NT2/D1 (cell line): ENCODE measurements around the gene LCMT1.

Source experiments
- YY1 ChIP-seq: IDR thresholded peaks from 2 replicates; pipeline ENCODE4 v1.6.1; 2011; ENCODE audit not compliant: insufficient read length, insufficient read depth
- ZNF274 ChIP-seq: IDR thresholded peaks from 2 replicates; pipeline ENCODE4 v1.6.1; 2011; ENCODE audit warnings: mild to moderate bottlenecking, low read depth, low read length

DNA sequence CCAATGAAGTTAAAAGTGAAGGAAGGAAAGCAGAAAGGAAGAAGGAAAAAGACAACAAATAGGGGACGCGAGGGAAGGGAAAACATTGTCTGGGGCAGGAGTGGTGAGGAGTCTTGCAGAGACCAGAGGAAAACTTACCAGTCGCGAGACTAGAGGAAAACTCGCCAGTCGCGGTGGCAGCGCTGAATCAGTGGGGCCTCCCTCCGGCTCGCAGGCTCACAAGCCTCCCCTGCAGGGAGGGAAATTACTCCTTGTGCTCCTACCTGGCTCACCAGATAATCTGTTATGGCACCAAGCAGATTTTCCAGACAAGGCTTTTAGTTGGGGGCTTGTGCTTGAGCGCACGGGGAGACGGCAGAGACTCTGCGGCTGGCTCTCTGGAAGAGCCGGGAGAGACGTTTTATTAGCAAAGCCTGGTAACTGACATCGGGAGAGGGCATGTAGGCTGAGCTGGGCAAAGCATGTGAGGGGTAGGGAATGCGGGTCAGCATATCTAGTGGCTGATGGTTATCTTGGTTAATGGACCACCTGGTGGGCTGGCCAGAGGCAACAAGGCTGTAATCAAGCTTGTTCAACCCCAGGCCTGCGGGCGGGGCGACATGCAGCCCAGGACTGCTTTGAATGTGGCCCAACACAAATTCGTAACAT lies 37.1 kb downstream of the LCMT1 start:
- no peak for TF ChIP-seq ZNF274
- TF ChIP-seq YY1: no peak
